GM10266 (cell line): Measurements from ENCODE around the gene GAPDHS.

Experiments
- DNase-seq: peaks from one replicate; pipeline ENCODE4 v3.0.0; 2012; ENCODE audit errors: extremely low spot score
- CTCF ChIP-seq: IDR thresholded peaks from 2 replicates; pipeline ENCODE4 v1.5.1; 2012; ENCODE audit warnings: mild to moderate bottlenecking, low read depth; ENCODE audit not compliant: control insufficient read depth, insufficient read depth; ENCODE audit errors: missing control alignments

GAPDHS gene

GRCh38 chr19:35578707-35579106, 45.5 kb downstream of the GAPDHS start:
- no peak for DNase-seq
- no peak for TF ChIP-seq CTCF

- TF ChIP-seq CTCF = no peak
- no peak for DNase-seq
Observed at GRCh38 chr19:35582760-35583159, 49.5 kb downstream of the GAPDHS start.

- no peak for DNase-seq
Observed at GRCh38 chr19:35585848-35586247, 52.6 kb downstream of the GAPDHS start, which contains the start of gene PMIS2. Gene PMIS2 (plus strand): TSS chr19:35586173. CDS start chr19:35586260, 87 bp downstream.

GRCh38 chr19:35587321-35587720, 54.1 kb downstream of the GAPDHS start:
- TF ChIP-seq CTCF = no peak
- DNase-seq = no peak

More at GRCh38 chr19:35585848-35586247, 52.6 kb downstream of the GAPDHS start, which contains the start of gene PMIS2:
- TF ChIP-seq CTCF = no peak

GRCh38 chr19:35590875-35591274, 57.6 kb downstream of the GAPDHS start:
- no peak for TF ChIP-seq CTCF
- no peak for DNase-seq

- peak; percentile 61 for DNase-seq
- peak; percentile 53 for TF ChIP-seq CTCF
Observed at GRCh38 chr19:35592226-35592625, 59.0 kb downstream of the GAPDHS start.
